Activated T-helper 17 cell treated with anti-CD3 and anti-CD28 coated beads, Interleukin-2, amount 50 U/mL, for 72 hours (primary cell): ENCODE measurements around the gene MAT2B. TPM values are rescaled to one million over a fixed set of nuclear protein-coding genes. Genes with fewer than 3 reads are reported as not detected.

ENCODE experiments used
- ATAC-seq: fragments of 150-1000 bp; cut with Tn5 transposase; replicated peaks from 2 replicates; pipeline ENCODE4 v1.10.0; 2021; ENCODE audit warnings: mild to moderate bottlenecking, moderate library complexity
- H3K27ac Mint-ChIP-seq: one replicate; pipeline ENCODE4 v1.8.0; 2022; ENCODE audit warnings: mixed read lengths
- H3K27me3 Mint-ChIP-seq: one replicate; pipeline ENCODE4 v1.8.0; 2022; ENCODE audit warnings: mixed read lengths
- H3K36me3 Mint-ChIP-seq: one replicate; pipeline ENCODE4 v1.8.0; 2022; ENCODE audit warnings: low read depth, mild to moderate bottlenecking, mixed read lengths
- H3K4me1 Mint-ChIP-seq: one replicate; pipeline ENCODE4 v1.8.0; 2022; ENCODE audit warnings: mixed read lengths
- H3K4me3 Mint-ChIP-seq: one replicate; pipeline ENCODE4 v1.8.0; 2022; ENCODE audit warnings: mild to moderate bottlenecking, mixed read lengths
- H3K9me3 Mint-ChIP-seq: one replicate; pipeline ENCODE4 v1.8.0; 2022; ENCODE audit warnings: mixed read lengths
- total RNA-seq, 2 donors: library from RNA; stranded (reverse); gene quantifications; one replicate each; pipeline ENCODE4 v1.2.3, GENCODE V29; 2022

The MAT2B gene
- 100 to 1,000 TPM in 1 of 2 donors, 10 to 100 TPM in 1; 80.0 to 127 TPM for total RNA-seq

GRCh38 chr5:163505368-163506094 is at the start of gene MAT2B:
MAT2B (plus strand) TSS chr5:163505619; CDS start chr5:163505687, 68 bp downstream.
- H3K27me3 Mint-ChIP-seq, result no peaks in the 10 kb centered on the region
- peak; percentile 82 for ATAC-seq
- H3K4me1 Mint-ChIP-seq, result peaks cover 6% of the 10 kb centered on the region
- peak within 1 kb of the TSS; percentile 99 for H3K27ac Mint-ChIP-seq
- peak within 1 kb of the TSS; percentile 93 for H3K4me3 Mint-ChIP-seq
- H3K9me3 Mint-ChIP-seq, result no peaks in the 10 kb centered on the region
- H3K36me3 Mint-ChIP-seq, result peaks cover 55% of the 10 kb centered on the region

- H3K4me3 Mint-ChIP-seq, result peak overlapping the region; percentile 97
- ATAC-seq, result no peak
- H3K9me3 Mint-ChIP-seq, result no peaks in the 10 kb centered on the region
- no peak overlapping the region for H3K27ac Mint-ChIP-seq
- no peaks in the 10 kb centered on the region for H3K27me3 Mint-ChIP-seq
- H3K36me3 Mint-ChIP-seq, result peaks cover 87% of the 10 kb centered on the region
- H3K4me1 Mint-ChIP-seq, result peaks cover 18% of the 10 kb centered on the region
These were observed 49.3 kb upstream of the MAT2B start for GRCh38 chr5:163456029-163456589.

GRCh38 chr5:163456840-163457239 is 48.6 kb upstream of the MAT2B start:
- no peak for ATAC-seq
- Mint-ChIP-seq H3K9me3 (no peaks in the 10 kb centered on the region), H3K27ac (no peak overlapping the region), H3K36me3 (peaks cover 79% of the 10 kb centered on the region), H3K27me3 (no peaks in the 10 kb centered on the region), H3K4me3 (peak overlapping the region; percentile 97), H3K4me1 (peaks cover 18% of the 10 kb centered on the region)

- peaks cover 60% of the 10 kb centered on the region for H3K36me3 Mint-ChIP-seq
- ATAC-seq, result no peak
- no peaks in the 10 kb centered on the region for H3K9me3 Mint-ChIP-seq
- H3K4me3 Mint-ChIP-seq, result peak overlapping the region; percentile 97
- peaks cover 18% of the 10 kb centered on the region for H3K4me1 Mint-ChIP-seq
- H3K27me3 Mint-ChIP-seq, result no peaks in the 10 kb centered on the region
- peak overlapping the region; percentile 99 for H3K27ac Mint-ChIP-seq
These were observed 46.5 kb upstream of the MAT2B start for GRCh38 chr5:163458778-163459385.

GRCh38 chr5:163459462-163459818 is 46.0 kb upstream of the MAT2B start:
- Mint-ChIP-seq H3K27ac (peak overlapping the region; percentile 99), H3K27me3 (no peaks in the 10 kb centered on the region), H3K4me3 (peak overlapping the region; percentile 97), H3K4me1 (peaks cover 18% of the 10 kb centered on the region), H3K9me3 (no peaks in the 10 kb centered on the region), H3K36me3 (peaks cover 62% of the 10 kb centered on the region)
- ATAC-seq, result no peak

GRCh38 chr5:163459819-163460561 is 45.4 kb upstream of the MAT2B start, which contains the start of gene NUDCD2:
NUDCD2 (minus strand) TSS chr5:163460102; CDS start chr5:163460050, 52 bp downstream.
- Mint-ChIP-seq H3K27me3 (no peaks in the 10 kb centered on the region), H3K4me1 (peaks cover 14% of the 10 kb centered on the region), H3K4me3 (peak within 1 kb of the TSS; percentile 97), H3K36me3 (peaks cover 62% of the 10 kb centered on the region), H3K27ac (peak within 1 kb of the TSS; percentile 99), H3K9me3 (no peaks in the 10 kb centered on the region)
- ATAC-seq, result peak; percentile 85

- peaks cover 57% of the 10 kb centered on the region for H3K36me3 Mint-ChIP-seq
- no peaks in the 10 kb centered on the region for H3K9me3 Mint-ChIP-seq
- peak within 1 kb of the TSS; percentile 97 for H3K4me3 Mint-ChIP-seq
- peak within 1 kb of the TSS; percentile 99 for H3K27ac Mint-ChIP-seq
- ATAC-seq, result no peak
- H3K4me1 Mint-ChIP-seq, result peaks cover 9% of the 10 kb centered on the region
- no peaks in the 10 kb centered on the region for H3K27me3 Mint-ChIP-seq
These were observed 44.8 kb upstream of the MAT2B start, which contains the start of gene HMMR for GRCh38 chr5:163460562-163461171. HMMR (plus strand) TSS chr5:163460632; CDS start chr5:163460693, 61 bp downstream.

- Mint-ChIP-seq H3K4me3 (peak overlapping the region; percentile 97), H3K4me1 (no peaks in the 10 kb centered on the region), H3K27ac (no peak overlapping the region), H3K9me3 (no peaks in the 10 kb centered on the region), H3K36me3 (peaks cover 42% of the 10 kb centered on the region), H3K27me3 (no peaks in the 10 kb centered on the region)
- no peak for ATAC-seq
These were observed 42.4 kb upstream of the MAT2B start for GRCh38 chr5:163463063-163463435.

- no peak for ATAC-seq
- H3K27me3 Mint-ChIP-seq, result no peaks in the 10 kb centered on the region
- H3K27ac Mint-ChIP-seq, result no peak overlapping the region
- H3K4me3 Mint-ChIP-seq, result no peak overlapping the region
- H3K9me3 Mint-ChIP-seq, result no peaks in the 10 kb centered on the region
- H3K36me3 Mint-ChIP-seq, result peaks cover 54% of the 10 kb centered on the region
- no peaks in the 10 kb centered on the region for H3K4me1 Mint-ChIP-seq
These were observed 37.7 kb upstream of the MAT2B start for GRCh38 chr5:163467682-163468081.

- H3K9me3 Mint-ChIP-seq, result no peaks in the 10 kb centered on the region
- no peaks in the 10 kb centered on the region for H3K27me3 Mint-ChIP-seq
- H3K27ac Mint-ChIP-seq, result no peak overlapping the region
- no peaks in the 10 kb centered on the region for H3K4me1 Mint-ChIP-seq
- peaks cover 85% of the 10 kb centered on the region for H3K36me3 Mint-ChIP-seq
- ATAC-seq, result peak; percentile 52
- no peak overlapping the region for H3K4me3 Mint-ChIP-seq
These were observed 31.7 kb upstream of the MAT2B start for GRCh38 chr5:163473635-163474243.

- ATAC-seq, result no peak
- Mint-ChIP-seq H3K9me3 (no peaks in the 10 kb centered on the region), H3K4me1 (no peaks in the 10 kb centered on the region), H3K27ac (no peak overlapping the region), H3K36me3 (peaks cover 88% of the 10 kb centered on the region), H3K27me3 (no peaks in the 10 kb centered on the region), H3K4me3 (no peak overlapping the region)
These were observed 30.0 kb upstream of the MAT2B start for GRCh38 chr5:163475411-163475810.

GRCh38 chr5:163478126-163478981 is 27.1 kb upstream of the MAT2B start:
- no peaks in the 10 kb centered on the region for H3K27me3 Mint-ChIP-seq
- ATAC-seq, result peak; percentile 60
- H3K9me3 Mint-ChIP-seq, result no peaks in the 10 kb centered on the region
- H3K36me3 Mint-ChIP-seq, result peaks cover 72% of the 10 kb centered on the region
- H3K27ac Mint-ChIP-seq, result no peak overlapping the region
- H3K4me1 Mint-ChIP-seq, result no peaks in the 10 kb centered on the region
- no peak overlapping the region for H3K4me3 Mint-ChIP-seq

- H3K27ac Mint-ChIP-seq, result no peak overlapping the region
- ATAC-seq, result peak; percentile 37
- H3K4me3 Mint-ChIP-seq, result no peak overlapping the region
- H3K27me3 Mint-ChIP-seq, result no peaks in the 10 kb centered on the region
- peaks cover 70% of the 10 kb centered on the region for H3K36me3 Mint-ChIP-seq
- H3K4me1 Mint-ChIP-seq, result no peaks in the 10 kb centered on the region
- no peaks in the 10 kb centered on the region for H3K9me3 Mint-ChIP-seq
These were observed 26.5 kb upstream of the MAT2B start for GRCh38 chr5:163478982-163479271.
